Ovary (tissue), 9 donors: ENCODE data around the gene ARFGAP3. TPM values are rescaled to one million over a fixed set of nuclear protein-coding genes. Genes with fewer than 3 reads are reported as not detected.
A peak's percentile ranks its signal among the peaks of the same experiment; 100 is the strongest.

Source experiments
- DNase-seq, 5 donors: peaks; one replicate each; pipeline ENCODE4 v3.0.0-alpha.2; 2019 to 2020
- H3K27ac ChIP-seq, 2 donors: fragments of 200-600 bp; one replicate each; pipeline versions ENCODE4 v1.5.1 to v1.8.0; 2019 to 2022
- H3K27me3 ChIP-seq: fragments of 200-600 bp; one replicate; pipeline ENCODE4 v1.8.0; 2022
- H3K36me3 ChIP-seq: fragments of 200-600 bp; sonication (generic); one replicate; pipeline ENCODE4 v1.5.1; 2019
- H3K4me1 ChIP-seq: one replicate; pipeline ENCODE4 v1.8.1; 2013; ENCODE audit warnings: mild to moderate bottlenecking, moderate library complexity; ENCODE audit not compliant: insufficient read depth
- H3K4me3 ChIP-seq: fragments of 200-600 bp; sonication (generic); one replicate; pipeline ENCODE4 v1.5.1; 2017
- H3K9me3 ChIP-seq, 2 donors: fragments of 200-600 bp in 1 of 2; sonication (generic) in 1 of 2; one replicate each; pipeline versions ENCODE4 v1.5.1 to v1.8.1; 2013 to 2019; ENCODE audit warnings: mild to moderate bottlenecking in 1 of 2, moderate library complexity in 1 of 2
- CTCF ChIP-seq, 3 donors: fragments of 450-650 bp in 2 of 3; fragments of 200-600 bp in 1 of 3; IDR thresholded peaks; one replicate each; pipeline versions ENCODE4 v1.5.1 to v1.8.0; 2016 to 2022; ENCODE audit warnings: antibody characterized with exemption in 3 of 3, mild to moderate bottlenecking in 1 of 3
- EP300 ChIP-seq: sonication (generic); formaldehyde crosslinking; IDR thresholded peaks from one replicate; pipeline ENCODE4 v1.6.1; 2017; ENCODE audit warnings: antibody characterized with exemption
- POLR2A ChIP-seq: fragments of 450-650 bp; IDR thresholded peaks from one replicate; pipeline ENCODE4 v1.6.1; 2017; ENCODE audit warnings: antibody characterized with exemption, mild to moderate bottlenecking, moderate library complexity
- WGBS, 3 donors: extraction: QIAGEN DNeasy Blood & Tissue Kit in 1 of 3; methylation state at CpG; one replicate each; pipeline versions ENCODE4 v1.1.5 to v1.1.7; 2013 to 2017; 5-methylcytosine and 5-hydroxymethylcytosine counted together
- intact Hi-C, 4 donors: fragments of 100-400 bp; cut with DNase I; formaldehyde crosslinking; loops; one replicate each; pipeline versions ENCODE4 v1.11.0 to v1.15.1; 2022 to 2023
- polyA plus RNA-seq, 2 donors: library from polyadenylated mRNA; stranded (reverse); fragments of 200-250 nt in 1 of 2; fragments of 350-450 nt in 1 of 2; fragmentation: Illumina TruSeq in 1 of 2; extraction: RNeasy Lipid Tissue Mini Kit (QIAGEN cat#74804) in 1 of 2; gene quantifications; one replicate each; pipeline ENCODE4 v1.2.3, GENCODE V29; 2013 to 2014
- total RNA-seq, 7 donors: library from RNA; depleted of rRNA in 2 of 7; stranded (reverse); fragments of >200 nt in 2 of 7; fragmentation: NEBNext Ultra II Directional in 3 of 7; extraction: Animal tissue kit (Norgen Biotek cat#: 25700) in 3 of 7; gene quantifications; one replicate each; pipeline versions ENCODE4 v1.1.0 to v1.2.4, GENCODE V29; 2016 to 2023
- donor health status: DM: no; HTN: no; CAD: no; lungs with moderate emphysema.
- donor health status: DM: no; HTN: no; CAD: no.
- donor health status: Bipolar disorder and iron deficiency.
- donor health status: DM: yes; HTN: yes; CAD: no.
- donor health status: DM: no; HTN: no; CAD: no.
- donor health status: DM: yes; HTN: yes; CAD: no.

ARFGAP3 gene
- total and polyA plus RNA-seq, 9 donors = 21.6 to 47.8 (median 39.2) TPM

DNA sequence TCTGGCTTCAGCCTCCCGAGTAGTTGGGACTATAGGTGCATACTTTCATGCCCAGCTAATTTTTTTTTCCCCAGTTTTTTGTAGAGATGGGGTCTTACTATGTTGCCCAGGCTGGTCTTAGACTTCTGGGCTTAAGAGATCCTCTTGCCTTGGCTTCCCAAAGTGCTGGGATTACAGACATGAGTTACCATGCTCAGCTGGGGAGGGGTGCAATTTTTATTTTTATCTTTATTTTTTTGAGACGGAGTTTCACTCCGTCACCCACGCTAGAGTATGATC, 86.7 kb downstream of the ARFGAP3 start:
- H3K4me1 ChIP-seq = peaks cover 10% of the 10 kb centered on the region
- TF ChIP-seq EP300 (no peak), POLR2A (no peak), CTCF (IDR thresholded peaks at IDR 0.05) (no peak)
- DNase-seq = no peak
- no peak overlapping the region for H3K27ac ChIP-seq
- H3K4me3 ChIP-seq = peak overlapping the region; percentile 19
- no peaks in the 10 kb centered on the region for H3K36me3 ChIP-seq
- 67 to 74% (median 72%) methylated on average over 4 of the region's 4 CpGs for WGBS, 3 donors
- no peaks in the 10 kb centered on the region for H3K9me3 ChIP-seq
- no peaks in the 10 kb centered on the region for H3K27me3 ChIP-seq
- intact Hi-C loops = no loop called here

- no peaks in the 10 kb centered on the region for H3K36me3 ChIP-seq
- no peak overlapping the region for H3K27ac ChIP-seq
- no peaks in the 10 kb centered on the region for H3K9me3 ChIP-seq
- peak overlapping the region; percentile 19 for H3K4me3 ChIP-seq
- no peaks in the 10 kb centered on the region for H3K27me3 ChIP-seq
- H3K4me1 ChIP-seq = peaks cover 10% of the 10 kb centered on the region
- WGBS, 3 donors = 13 to 23% (median 14%) methylated on average over 50 of the region's 50 CpGs
- intact Hi-C loops = no loop called here
- TF ChIP-seq EP300 (no peak), CTCF (IDR thresholded peaks at IDR 0.05) (no peak), POLR2A (no peak)
- DNase-seq = peak; percentile 77 to 86 (median 83)
Observed at GRCh38 chr22:42769574-42770447, 87.3 kb downstream of the ARFGAP3 start.

GRCh38 chr22:42769238-42769573, 87.9 kb downstream of the ARFGAP3 start:
- TF ChIP-seq EP300 = no peak
- no peak for TF ChIP-seq CTCF (IDR thresholded peaks at IDR 0.05)
- TF ChIP-seq POLR2A = no peak
- H3K27ac ChIP-seq = no peak overlapping the region
- no peaks in the 10 kb centered on the region for H3K27me3 ChIP-seq
- no peak overlapping the region for H3K4me3 ChIP-seq
- WGBS, 3 donors = 81 to 86% (median 85%) methylated on average over 11 of the region's 11 CpGs
- no peaks in the 10 kb centered on the region for H3K9me3 ChIP-seq
- DNase-seq = peak in 1 of 5 donors; percentile 55
- intact Hi-C loops = no loop called here
- H3K4me1 ChIP-seq = peaks cover 10% of the 10 kb centered on the region
- no peaks in the 10 kb centered on the region for H3K36me3 ChIP-seq

- no peaks in the 10 kb centered on the region for H3K9me3 ChIP-seq
- intact Hi-C loops = no loop called here
- H3K4me3 ChIP-seq = no peak overlapping the region
- H3K27me3 ChIP-seq = no peaks in the 10 kb centered on the region
- peaks cover 10% of the 10 kb centered on the region for H3K4me1 ChIP-seq
- no peak overlapping the region for H3K27ac ChIP-seq
- TF ChIP-seq POLR2A (no peak), CTCF (IDR thresholded peaks at IDR 0.05) (no peak), EP300 (no peak)
- 92 to 97% (median 93%) methylated on average over 22 of the region's 22 CpGs for WGBS, 3 donors
- DNase-seq = no peak
- H3K36me3 ChIP-seq = no peaks in the 10 kb centered on the region
Observed at GRCh38 chr22:42768385-42769035, 88.6 kb downstream of the ARFGAP3 start.
